ENCODE data around the gene ANGPTL1.
"Not testable (repeated sequence)": the region's sequence is repeated elsewhere in the genome, so short reads cannot be mapped to it uniquely, and the experiment has no call there.

The ANGPTL1 gene

GRCh38 chr1:178869119-178869697 is 1.7 kb downstream of the ANGPTL1 start:
- H3K9ac ChIP-seq (ENCODE audit: low read length in 5 of 5) = peak overlapping the region in 2 of 5 donors; percentile 66 to 87
- peak overlapping the region; percentile 13 for H3K27ac ChIP-seq (ENCODE audit: low read depth, low read length)
- peak overlapping the region; percentile 41 to 75 (median 58) for H3K4me3 ChIP-seq (ENCODE audit: low read depth in 1 of 5, low read length in 5 of 5)
- H3K9me3 ChIP-seq (ENCODE audit: control insufficient read depth in 5 of 5, low read length in 5 of 5) = no peaks in the 10 kb centered on the region
- H3K4me1 ChIP-seq (ENCODE audit: control insufficient read depth in 5 of 5, insufficient read depth in 5 of 5, low read length in 5 of 5) = peaks cover 3 to 36% (median 23%) of the 10 kb centered on the region in 5 donors
- peaks cover 0 to 5% (median 4%) of the 10 kb centered on the region in 5 donors for H3K36me3 ChIP-seq (ENCODE audit: control insufficient read depth in 5 of 5, insufficient read depth in 5 of 5, low read length in 5 of 5)
- no peaks in the 10 kb centered on the region for H3K27me3 ChIP-seq (ENCODE audit: control insufficient read depth in 5 of 5, insufficient read depth in 4 of 5, low read length in 5 of 5)

DNA sequence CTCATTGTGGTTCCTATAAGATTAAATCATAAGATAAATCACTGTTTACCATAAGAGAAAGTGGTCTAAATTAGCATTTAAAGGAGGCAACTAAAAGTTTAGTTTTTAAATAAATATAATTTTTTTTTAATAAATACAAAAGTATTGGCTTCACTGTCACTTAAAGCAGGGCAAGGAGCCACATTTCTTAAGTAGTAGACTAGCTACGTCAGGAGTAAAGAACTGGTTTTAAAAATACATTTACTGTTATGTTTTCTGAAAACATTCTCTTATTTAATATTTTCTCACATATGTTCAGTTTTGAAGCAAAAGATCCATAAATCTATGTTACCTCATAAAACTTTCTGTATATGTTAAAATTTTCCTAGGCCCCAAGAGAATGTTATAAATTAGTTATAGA is 2.2 kb downstream of the ANGPTL1 start:
- peak overlapping the region in 3 of 5 donors; percentile 40 to 87 (median 66) for H3K9ac ChIP-seq (ENCODE audit: low read length in 5 of 5)
- H3K4me1 ChIP-seq (ENCODE audit: control insufficient read depth in 5 of 5, insufficient read depth in 5 of 5, low read length in 5 of 5) = peaks cover 3 to 41% (median 23%) of the 10 kb centered on the region in 5 donors
- H3K4me3 ChIP-seq (ENCODE audit: low read depth in 1 of 5, low read length in 5 of 5) = peak overlapping the region; percentile 41 to 75 (median 58)
- H3K36me3 ChIP-seq (ENCODE audit: control insufficient read depth in 5 of 5, insufficient read depth in 5 of 5, low read length in 5 of 5) = peaks cover 0 to 5% (median 4%) of the 10 kb centered on the region in 5 donors
- no peak overlapping the region for H3K27ac ChIP-seq (ENCODE audit: low read depth, low read length)
- H3K9me3 ChIP-seq (ENCODE audit: control insufficient read depth in 5 of 5, low read length in 5 of 5) = no peaks in the 10 kb centered on the region
- H3K27me3 ChIP-seq (ENCODE audit: control insufficient read depth in 5 of 5, insufficient read depth in 4 of 5, low read length in 5 of 5) = no peaks in the 10 kb centered on the region

- Histone ChIP-seq H3K27me3 (ENCODE audit: control insufficient read depth in 5 of 5, insufficient read depth in 4 of 5, low read length in 5 of 5) (no peaks in the 10 kb centered on the region), H3K9me3 (ENCODE audit: control insufficient read depth in 5 of 5, low read length in 5 of 5) (no peaks in the 10 kb centered on the region), H3K27ac (ENCODE audit: low read depth, low read length) (peak overlapping the region; percentile 73), H3K4me3 (ENCODE audit: low read depth in 1 of 5, low read length in 5 of 5) (peak overlapping the region; percentile 41 to 75 (median 58)), H3K36me3 (ENCODE audit: control insufficient read depth in 5 of 5, insufficient read depth in 5 of 5, low read length in 5 of 5) (peaks cover 0 to 5% (median 4%) of the 10 kb centered on the region in 5 donors), H3K4me1 (ENCODE audit: control insufficient read depth in 5 of 5, insufficient read depth in 5 of 5, low read length in 5 of 5) (peaks cover 0 to 41% (median 22%) of the 10 kb centered on the region in 5 donors), H3K9ac (ENCODE audit: low read length in 5 of 5) (peak overlapping the region in 4 of 5 donors; percentile 0 to 87 (median 51))
Measured at GRCh38 chr1:178867670-178868069, 3.2 kb downstream of the ANGPTL1 start.

DNA sequence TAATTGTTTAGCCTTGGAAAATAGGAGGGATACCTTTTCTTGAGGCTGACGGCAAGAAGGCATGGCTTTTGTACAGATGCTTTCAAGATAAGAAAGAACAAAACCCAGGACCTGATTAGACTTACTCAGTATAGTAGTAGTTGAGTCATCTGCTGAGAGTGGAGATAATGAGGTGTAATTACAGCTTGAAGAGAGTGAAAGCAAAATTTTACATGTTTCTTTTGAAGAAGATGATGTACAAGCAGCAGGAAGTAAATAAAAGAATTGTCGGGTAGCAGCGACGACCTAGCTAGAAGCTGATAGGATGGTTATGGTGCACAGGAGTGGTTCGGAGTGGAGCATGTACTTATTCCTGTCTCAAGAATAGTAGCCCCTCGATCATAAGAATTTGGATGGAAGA is 6.6 kb downstream of the ANGPTL1 start:
- Histone ChIP-seq H3K27ac (ENCODE audit: low read depth, low read length) (no peak overlapping the region), H3K27me3 (ENCODE audit: control insufficient read depth in 5 of 5, insufficient read depth in 4 of 5, low read length in 5 of 5) (no peaks in the 10 kb centered on the region), H3K9me3 (ENCODE audit: control insufficient read depth in 5 of 5, low read length in 5 of 5) (no peaks in the 10 kb centered on the region), H3K36me3 (ENCODE audit: control insufficient read depth in 5 of 5, insufficient read depth in 5 of 5, low read length in 5 of 5) (peaks cover 0 to 5% (median 4%) of the 10 kb centered on the region in 5 donors), H3K4me1 (ENCODE audit: control insufficient read depth in 5 of 5, insufficient read depth in 5 of 5, low read length in 5 of 5) (peaks cover 0 to 15% (median 7%) of the 10 kb centered on the region in 5 donors), H3K4me3 (ENCODE audit: low read depth in 1 of 5, low read length in 5 of 5) (no peak overlapping the region), H3K9ac (ENCODE audit: low read length in 5 of 5) (no peak overlapping the region)

DNA sequence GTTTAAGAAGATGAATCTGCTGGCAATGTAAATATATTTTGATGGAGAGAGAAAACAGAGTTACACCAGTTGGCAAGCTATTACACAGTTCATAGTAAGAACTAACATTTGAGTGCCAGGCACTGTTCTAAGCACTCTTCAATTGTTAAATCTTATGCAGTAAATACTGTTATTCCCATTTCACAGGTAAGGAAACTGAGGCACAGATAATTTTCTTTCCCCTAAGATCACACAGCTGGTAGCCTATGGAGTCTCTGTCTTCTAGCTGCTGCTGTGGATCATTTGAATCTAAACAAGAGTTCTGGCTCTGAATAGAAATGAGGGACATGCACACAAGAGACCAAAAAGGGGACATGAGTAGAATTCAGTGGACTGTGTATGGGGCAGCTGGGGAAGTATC is 8.0 kb downstream of the ANGPTL1 start:
- Histone ChIP-seq H3K4me1 (ENCODE audit: control insufficient read depth in 5 of 5, insufficient read depth in 5 of 5, low read length in 5 of 5) (peaks cover 0 to 15% (median 7%) of the 10 kb centered on the region in 5 donors), H3K27me3 (ENCODE audit: control insufficient read depth in 5 of 5, insufficient read depth in 4 of 5, low read length in 5 of 5) (no peaks in the 10 kb centered on the region), H3K9me3 (ENCODE audit: control insufficient read depth in 5 of 5, low read length in 5 of 5) (no peaks in the 10 kb centered on the region), H3K9ac (ENCODE audit: low read length in 5 of 5) (no peak overlapping the region), H3K27ac (ENCODE audit: low read depth, low read length) (no peak overlapping the region), H3K36me3 (ENCODE audit: control insufficient read depth in 5 of 5, insufficient read depth in 5 of 5, low read length in 5 of 5) (peaks cover 0 to 5% (median 4%) of the 10 kb centered on the region in 5 donors), H3K4me3 (ENCODE audit: low read depth in 1 of 5, low read length in 5 of 5) (no peak overlapping the region)

DNA sequence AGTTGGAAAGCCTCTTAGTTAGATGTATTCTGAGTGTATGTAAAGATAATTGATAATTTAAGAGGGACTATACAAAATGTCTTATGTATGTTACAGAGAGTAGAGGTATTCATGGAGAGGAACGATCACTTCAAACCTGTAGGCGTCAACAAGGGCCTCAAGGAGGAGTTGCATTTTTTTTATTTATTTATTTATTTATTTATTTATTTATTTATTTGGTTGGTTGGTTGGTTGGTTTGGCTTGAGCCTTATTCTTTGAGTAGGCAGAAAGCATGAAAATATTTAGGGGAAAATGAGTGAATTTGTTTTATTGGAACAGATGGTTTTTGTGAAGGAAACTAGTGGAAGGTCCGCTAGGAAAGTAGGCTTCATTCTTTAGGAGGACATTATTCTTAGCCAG is 8.5 kb downstream of the ANGPTL1 start:
- H3K4me3 ChIP-seq (ENCODE audit: low read depth in 1 of 5, low read length in 5 of 5) = no peak overlapping the region
- no peak overlapping the region for H3K9ac ChIP-seq (ENCODE audit: low read length in 5 of 5)
- H3K27ac ChIP-seq (ENCODE audit: low read depth, low read length) = no peak overlapping the region
- no peaks in the 10 kb centered on the region for H3K9me3 ChIP-seq (ENCODE audit: control insufficient read depth in 5 of 5, low read length in 5 of 5)
- peaks cover 0 to 15% (median 6%) of the 10 kb centered on the region in 5 donors for H3K4me1 ChIP-seq (ENCODE audit: control insufficient read depth in 5 of 5, insufficient read depth in 5 of 5, low read length in 5 of 5)
- peaks cover 0 to 5% (median 4%) of the 10 kb centered on the region in 5 donors for H3K36me3 ChIP-seq (ENCODE audit: control insufficient read depth in 5 of 5, insufficient read depth in 5 of 5, low read length in 5 of 5)
- no peaks in the 10 kb centered on the region for H3K27me3 ChIP-seq (ENCODE audit: control insufficient read depth in 5 of 5, insufficient read depth in 4 of 5, low read length in 5 of 5)

- Histone ChIP-seq H3K9me3 (ENCODE audit: control insufficient read depth in 5 of 5, low read length in 5 of 5) (no peaks in the 10 kb centered on the region), H3K27me3 (ENCODE audit: control insufficient read depth in 5 of 5, insufficient read depth in 4 of 5, low read length in 5 of 5) (no peaks in the 10 kb centered on the region), H3K4me3 (ENCODE audit: low read depth in 1 of 5, low read length in 5 of 5) (no peak overlapping the region), H3K27ac (ENCODE audit: low read depth, low read length) (no peak overlapping the region), H3K36me3 (ENCODE audit: control insufficient read depth in 5 of 5, insufficient read depth in 5 of 5, low read length in 5 of 5) (peaks cover 0 to 3% (median 0%) of the 10 kb centered on the region in 5 donors), H3K4me1 (ENCODE audit: control insufficient read depth in 5 of 5, insufficient read depth in 5 of 5, low read length in 5 of 5) (no peaks in the 10 kb centered on the region), H3K9ac (ENCODE audit: low read length in 5 of 5) (no peak overlapping the region)
Measured at GRCh38 chr1:178857126-178857525, 13.8 kb downstream of the ANGPTL1 start.

DNA sequence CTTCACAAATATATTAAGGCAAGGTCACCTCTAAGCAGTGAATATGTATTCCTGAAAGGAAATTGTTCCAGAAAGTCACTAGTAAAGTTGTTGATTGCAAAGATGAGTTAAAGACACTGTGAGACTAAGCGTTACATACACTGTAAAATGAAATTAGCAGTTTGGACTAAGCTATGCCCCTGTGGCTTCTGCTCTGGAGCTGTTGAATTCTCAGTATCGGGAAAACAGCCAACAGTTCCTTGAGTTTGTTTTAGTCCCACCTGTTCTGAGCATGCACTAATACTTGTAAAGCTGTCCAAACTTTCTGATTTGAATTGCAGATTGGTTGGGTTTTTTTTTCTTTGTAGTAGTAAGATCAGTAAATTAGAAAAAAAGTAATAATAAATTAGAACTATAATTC is 21.0 kb downstream of the ANGPTL1 start:
- Histone ChIP-seq H3K27me3 (ENCODE audit: control insufficient read depth in 5 of 5, insufficient read depth in 4 of 5, low read length in 5 of 5) (no peaks in the 10 kb centered on the region), H3K9me3 (ENCODE audit: control insufficient read depth in 5 of 5, low read length in 5 of 5) (no peaks in the 10 kb centered on the region), H3K36me3 (ENCODE audit: control insufficient read depth in 5 of 5, insufficient read depth in 5 of 5, low read length in 5 of 5) (peaks cover 0 to 4% (median 0%) of the 10 kb centered on the region in 5 donors), H3K4me3 (ENCODE audit: low read depth in 1 of 5, low read length in 5 of 5) (no peak overlapping the region), H3K4me1 (ENCODE audit: control insufficient read depth in 5 of 5, insufficient read depth in 5 of 5, low read length in 5 of 5) (no peaks in the 10 kb centered on the region), H3K9ac (ENCODE audit: low read length in 5 of 5) (no peak overlapping the region), H3K27ac (ENCODE audit: low read depth, low read length) (no peak overlapping the region)

- not testable (repeated sequence) for H3K9ac ChIP-seq (ENCODE audit: low read length in 5 of 5); H3K36me3 ChIP-seq (ENCODE audit: control insufficient read depth in 5 of 5, insufficient read depth in 5 of 5, low read length in 5 of 5); H3K27ac ChIP-seq (ENCODE audit: low read depth, low read length); H3K9me3 ChIP-seq (ENCODE audit: control insufficient read depth in 5 of 5, low read length in 5 of 5); H3K27me3 ChIP-seq (ENCODE audit: control insufficient read depth in 5 of 5, insufficient read depth in 4 of 5, low read length in 5 of 5); H3K4me3 ChIP-seq (ENCODE audit: low read depth in 1 of 5, low read length in 5 of 5); H3K4me1 ChIP-seq (ENCODE audit: control insufficient read depth in 5 of 5, insufficient read depth in 5 of 5, low read length in 5 of 5)
Measured at GRCh38 chr1:178847919-178848318, 23.0 kb downstream of the ANGPTL1 start.

GRCh38 chr1:178847396-178847849 is 23.5 kb downstream of the ANGPTL1 start:
- H3K4me1 ChIP-seq (ENCODE audit: control insufficient read depth in 5 of 5, insufficient read depth in 5 of 5, low read length in 5 of 5) = no peaks in the 10 kb centered on the region
- H3K9me3 ChIP-seq (ENCODE audit: control insufficient read depth in 5 of 5, low read length in 5 of 5) = no peaks in the 10 kb centered on the region
- H3K4me3 ChIP-seq (ENCODE audit: low read depth in 1 of 5, low read length in 5 of 5) = no peak overlapping the region
- H3K27ac ChIP-seq (ENCODE audit: low read depth, low read length) = no peak overlapping the region
- H3K36me3 ChIP-seq (ENCODE audit: control insufficient read depth in 5 of 5, insufficient read depth in 5 of 5, low read length in 5 of 5) = peaks cover 0 to 3% (median 0%) of the 10 kb centered on the region in 5 donors
- H3K27me3 ChIP-seq (ENCODE audit: control insufficient read depth in 5 of 5, insufficient read depth in 4 of 5, low read length in 5 of 5) = no peaks in the 10 kb centered on the region
- H3K9ac ChIP-seq (ENCODE audit: low read length in 5 of 5) = no peak overlapping the region

Measured in subcutaneous abdominal adipose tissue (tissue), 5 donors.